GM18870 (cell line): Measurements from ENCODE around the gene SPACA5B.
"Not testable (repeated sequence)": the region's sequence is repeated elsewhere in the genome, so short reads cannot be mapped to it uniquely, and the experiment has no call there.

Experiments
- ATAC-seq: cut with Tn5 transposase; IDR thresholded peaks from one replicate; pipeline ENCODE4 v1.9.1; 2021; ENCODE audit warnings: moderate library complexity; ENCODE audit not compliant: unreplicated experiment

Gene SPACA5B

DNA sequence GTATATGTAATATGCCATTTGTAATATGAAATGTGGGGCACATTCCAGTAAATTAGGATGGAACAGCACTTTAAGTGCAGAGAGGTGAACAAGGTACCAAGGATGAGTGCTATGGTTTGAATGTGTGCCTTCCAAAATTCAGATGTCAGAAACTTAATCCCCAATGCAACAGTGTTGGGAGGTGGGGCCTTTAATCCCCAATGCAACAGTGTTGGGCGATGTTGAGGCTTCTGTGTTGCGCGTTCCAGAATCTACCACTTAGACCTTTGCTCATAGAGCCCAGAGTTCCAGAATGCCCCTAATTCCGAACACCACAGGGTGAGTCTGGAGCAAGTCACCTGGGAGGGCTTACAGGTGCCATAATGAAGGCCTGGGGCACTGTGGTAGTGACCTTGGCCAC is at the start of gene SPACA5B:
Gene SPACA5B, plus strand, starts transcription at position 301 of the 400 bp plus-strand sequence. Its CDS starts 62 bp downstream, at position 363.
- ATAC-seq, result not testable (repeated sequence)

DNA sequence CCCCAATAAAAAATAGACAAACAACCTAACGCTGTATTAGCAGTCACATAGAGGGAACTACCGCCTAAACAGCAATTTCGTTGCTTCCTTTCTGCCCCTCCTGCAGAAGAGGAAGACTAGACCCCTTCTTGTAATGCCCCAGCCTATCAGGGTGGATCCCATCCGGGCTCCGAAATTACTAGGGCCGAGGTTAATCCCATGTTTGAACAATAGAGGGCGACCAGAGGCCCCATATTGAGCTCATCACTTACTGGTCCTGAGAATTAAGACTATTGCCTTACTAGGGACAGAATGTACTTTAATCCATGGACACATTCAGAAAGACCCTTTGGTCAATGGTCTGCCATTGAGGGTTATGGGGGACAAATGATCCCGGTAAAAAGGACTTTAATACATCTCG is 47.2 kb upstream of the SPACA5B start:
- no peak for ATAC-seq

DNA sequence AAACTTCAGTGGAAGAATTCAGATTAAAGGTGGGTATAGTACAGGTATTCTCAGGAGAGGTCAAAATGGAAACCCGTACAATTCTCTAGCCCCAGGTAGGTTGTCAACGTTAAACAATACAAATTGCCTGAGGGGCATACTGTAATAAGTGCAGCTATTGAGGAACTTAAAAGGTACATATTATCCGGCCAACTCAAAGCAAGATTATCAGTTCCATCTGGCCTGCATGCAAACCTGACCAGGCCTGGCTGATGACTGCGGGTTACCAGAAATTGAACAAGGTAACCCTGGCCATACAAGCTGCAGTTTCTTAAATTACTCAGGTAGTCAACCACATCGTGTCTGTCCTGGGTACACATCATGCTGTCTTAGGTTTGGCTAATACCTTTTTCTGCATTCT is 46.7 kb upstream of the SPACA5B start:
- no peak for ATAC-seq

DNA sequence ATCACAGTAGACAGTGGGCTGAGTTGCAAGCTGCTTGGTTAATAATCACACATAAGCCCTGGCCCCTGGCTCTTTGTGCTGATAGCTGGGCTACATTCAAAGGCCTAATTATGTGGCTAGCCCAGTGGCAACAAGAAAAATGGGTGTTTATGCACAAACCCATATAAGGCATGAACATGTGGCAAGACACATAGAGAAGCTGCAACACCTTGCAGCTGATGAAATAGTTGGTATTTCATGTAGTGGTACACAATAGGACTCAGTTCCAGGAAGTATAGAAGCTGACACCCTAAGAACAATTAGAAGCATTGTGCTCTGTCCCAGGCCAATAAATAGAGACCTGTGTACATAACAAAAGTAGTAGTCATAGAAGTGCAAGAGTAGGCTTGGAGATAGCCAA is 44.3 kb upstream of the SPACA5B start:
- no peak for ATAC-seq

DNA sequence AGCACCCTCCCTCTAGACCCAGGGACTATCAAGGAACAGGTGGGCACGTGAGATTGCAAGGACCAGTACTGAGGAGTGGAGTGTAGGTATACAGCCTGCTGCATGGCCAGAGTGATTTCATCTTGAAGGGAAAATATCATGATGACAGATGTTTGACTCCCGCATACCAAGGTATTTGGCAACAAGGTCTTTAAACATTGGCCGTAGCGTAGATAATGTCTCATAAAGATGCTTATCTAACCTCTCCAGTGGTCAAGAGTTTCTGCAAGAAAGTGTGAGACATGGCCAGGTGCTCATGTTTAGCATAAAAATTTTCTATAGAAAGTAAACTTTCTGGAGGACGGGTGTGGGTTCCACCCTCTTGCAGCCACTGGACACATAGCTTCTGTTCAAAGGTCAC is 40.3 kb upstream of the SPACA5B start:
- no peak for ATAC-seq

DNA sequence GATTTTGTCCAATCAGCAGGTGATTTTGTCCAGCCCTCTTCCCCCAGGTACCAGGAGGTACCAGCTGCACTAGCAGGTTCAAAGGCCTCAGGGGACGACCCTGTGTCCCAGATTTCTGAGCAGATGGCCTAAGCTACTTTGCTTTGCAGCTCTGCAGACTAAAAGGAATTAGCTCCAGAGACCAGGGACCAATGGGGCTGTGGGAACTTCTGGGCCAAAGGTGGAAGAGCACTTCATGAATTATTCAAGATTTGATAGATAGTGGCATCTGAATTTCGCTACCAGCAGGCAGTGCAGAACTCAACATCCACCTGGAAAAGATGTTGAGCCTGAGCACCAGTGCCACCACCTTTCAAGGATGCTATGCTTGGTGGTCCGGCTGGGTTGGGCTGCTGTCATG is 37.9 kb upstream of the SPACA5B start:
- not testable (repeated sequence) for ATAC-seq

DNA sequence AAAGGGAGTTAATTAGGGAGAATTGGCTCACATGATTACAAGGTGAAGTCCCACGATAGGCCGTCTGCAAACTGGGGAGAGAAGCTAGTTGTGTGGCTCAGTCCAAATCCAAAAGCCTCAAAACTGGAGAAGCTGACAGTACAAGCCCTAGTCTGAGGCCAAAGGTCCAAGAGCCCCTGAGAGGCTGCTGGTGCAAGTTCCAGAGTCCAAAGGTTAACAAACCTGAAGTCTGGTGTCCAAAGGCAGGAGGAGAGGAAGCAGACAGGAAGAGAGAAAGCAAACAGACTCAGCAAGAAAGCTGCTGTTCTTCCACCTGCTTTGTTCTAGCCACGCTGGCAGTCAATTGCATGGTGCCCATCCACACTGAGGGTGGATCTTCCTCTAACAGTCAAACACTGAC is 29.0 kb upstream of the SPACA5B start:
- no peak for ATAC-seq

DNA sequence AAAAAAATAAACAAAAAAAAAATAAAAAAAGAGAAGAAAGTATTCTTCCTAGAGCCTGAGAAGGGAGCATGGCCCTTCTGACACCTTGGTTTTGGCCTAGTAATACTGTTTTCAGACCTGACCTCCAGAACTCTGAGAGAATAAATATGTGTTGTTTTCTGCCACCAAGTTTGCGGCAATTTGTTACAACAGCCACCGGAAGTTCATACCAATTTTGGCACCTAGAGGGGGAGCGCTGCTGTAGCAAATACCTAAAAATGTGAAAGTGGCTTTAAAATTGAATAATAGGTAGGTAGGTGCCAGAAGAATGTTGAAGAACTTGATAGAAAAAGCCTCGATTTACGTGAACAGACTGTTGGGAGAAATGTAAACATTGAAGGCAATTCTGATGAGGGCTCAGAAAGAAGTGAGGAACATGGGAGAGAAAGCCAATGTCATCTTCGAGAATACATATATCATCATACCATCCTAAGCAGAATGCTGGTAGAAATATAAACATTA is 27.5 kb upstream of the SPACA5B start:
- ATAC-seq, result no peak

DNA sequence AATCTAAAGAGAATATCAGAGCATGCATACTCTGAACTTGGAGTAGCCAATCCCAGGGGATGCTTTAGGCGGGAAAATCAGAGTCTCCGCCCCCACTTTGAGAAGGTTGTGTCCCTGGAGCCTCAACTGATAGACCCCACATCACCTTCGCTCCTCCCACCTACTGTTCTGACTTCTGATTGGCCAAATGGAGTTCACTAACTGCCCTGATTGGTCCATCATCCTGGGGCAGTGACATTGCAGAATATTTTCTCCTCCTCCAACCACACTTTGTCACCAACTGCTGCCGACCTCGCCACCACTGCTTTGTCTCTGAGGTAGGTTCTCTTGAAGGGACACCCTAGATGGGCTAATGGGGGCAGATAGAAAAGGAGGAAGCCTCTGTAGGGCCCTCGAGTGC is 22.7 kb upstream of the SPACA5B start:
- ATAC-seq, result no peak

DNA sequence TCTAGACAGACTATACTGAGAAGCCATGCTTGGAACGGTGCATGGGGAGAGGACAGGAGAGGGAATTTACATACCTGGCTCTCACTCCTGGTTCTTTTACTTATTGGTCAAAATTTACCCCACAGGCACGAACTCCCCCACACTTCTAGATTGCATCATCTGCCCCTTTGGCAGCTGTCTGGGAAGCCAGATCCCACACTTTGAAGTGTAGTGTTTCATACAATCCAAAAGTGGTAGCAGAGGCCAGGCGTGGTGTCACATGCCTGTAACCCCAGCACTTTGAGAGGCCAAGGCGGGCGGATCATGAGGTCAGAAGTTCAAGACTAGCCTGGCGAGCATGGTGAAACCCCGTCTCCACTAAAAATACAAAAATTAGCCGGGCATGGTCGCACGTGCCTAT is 5.1 kb upstream of the SPACA5B start:
- not testable (repeated sequence) for ATAC-seq

DNA sequence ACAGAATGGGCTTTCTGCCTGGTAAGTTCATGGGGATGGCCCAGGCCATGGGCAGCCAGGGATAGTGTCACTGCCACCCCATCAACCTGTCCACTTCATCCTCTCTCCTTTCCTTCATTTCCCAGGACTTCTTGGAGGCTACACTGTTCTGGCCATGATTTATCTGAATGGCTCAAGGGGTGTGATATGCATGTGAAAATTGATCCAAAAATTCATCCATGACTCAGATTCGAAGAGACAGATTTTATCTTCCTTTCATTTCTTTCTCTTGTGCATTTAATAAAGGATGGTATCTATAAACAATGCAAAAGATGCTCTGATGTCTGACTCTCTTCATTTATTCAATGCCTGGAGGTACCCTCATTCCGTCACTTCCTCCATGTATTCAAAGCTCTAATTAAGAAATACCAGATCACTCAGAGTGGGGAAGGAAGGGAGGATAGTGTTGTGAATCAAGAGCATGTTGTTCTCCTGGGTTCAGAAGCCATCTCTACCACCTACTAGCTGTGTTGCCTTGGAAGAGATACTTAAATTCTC is 1.9 kb downstream of the SPACA5B start:
- not testable (repeated sequence) for ATAC-seq

DNA sequence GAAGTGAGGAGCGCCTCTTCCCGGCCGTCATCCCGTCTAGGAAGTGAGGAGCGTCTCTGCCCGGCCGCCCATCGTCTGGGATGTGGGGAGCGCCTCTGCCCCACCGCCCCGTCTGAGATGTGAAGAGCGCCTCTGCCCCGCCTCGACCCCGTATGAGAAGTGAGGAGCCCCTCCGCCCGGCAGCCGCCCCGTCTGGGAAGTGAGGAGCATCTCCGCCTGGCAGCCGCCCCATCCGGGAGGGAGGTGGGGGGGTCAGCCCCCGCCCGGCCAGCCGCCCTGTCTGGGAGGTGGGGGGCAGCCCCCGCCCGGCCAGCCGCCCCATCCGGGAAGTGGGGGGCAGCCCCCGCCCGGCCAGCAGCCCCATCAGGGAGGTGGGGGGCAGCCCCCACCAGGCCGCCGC is 8.7 kb downstream of the SPACA5B start:
- not testable (repeated sequence) for ATAC-seq

DNA sequence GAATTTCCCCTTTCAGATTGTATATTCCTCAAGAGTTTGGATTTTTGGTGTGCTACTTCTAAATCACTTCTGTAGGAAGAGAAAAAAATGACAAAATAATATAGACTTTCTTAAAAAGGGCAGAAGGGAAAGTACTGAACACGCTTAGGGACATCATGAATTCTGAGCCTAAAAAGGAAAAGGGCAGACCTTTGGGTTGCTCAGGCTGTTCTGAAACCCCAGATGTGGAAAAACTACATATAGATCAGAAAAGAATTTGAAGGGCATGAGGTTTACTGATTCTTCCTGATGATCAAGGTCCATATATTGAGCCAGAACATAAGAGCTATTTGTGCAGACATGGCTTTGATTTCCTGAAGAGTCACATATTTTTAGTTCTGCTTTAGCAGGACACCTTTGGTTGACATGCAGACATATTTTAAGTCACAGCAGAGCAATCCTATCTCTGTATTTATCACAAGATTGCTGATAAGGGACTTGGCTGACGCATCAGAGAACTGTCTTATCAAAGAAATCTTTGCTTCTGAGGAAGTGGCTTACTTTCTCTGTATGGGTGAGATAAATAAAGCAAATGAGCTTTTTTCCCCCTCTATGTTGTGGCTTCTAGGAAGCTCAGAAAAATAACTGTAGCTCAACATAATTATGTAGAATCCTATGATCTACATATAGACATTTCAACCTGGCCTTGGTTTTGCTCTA is 11.5 kb downstream of the SPACA5B start:
- not testable (repeated sequence) for ATAC-seq

DNA sequence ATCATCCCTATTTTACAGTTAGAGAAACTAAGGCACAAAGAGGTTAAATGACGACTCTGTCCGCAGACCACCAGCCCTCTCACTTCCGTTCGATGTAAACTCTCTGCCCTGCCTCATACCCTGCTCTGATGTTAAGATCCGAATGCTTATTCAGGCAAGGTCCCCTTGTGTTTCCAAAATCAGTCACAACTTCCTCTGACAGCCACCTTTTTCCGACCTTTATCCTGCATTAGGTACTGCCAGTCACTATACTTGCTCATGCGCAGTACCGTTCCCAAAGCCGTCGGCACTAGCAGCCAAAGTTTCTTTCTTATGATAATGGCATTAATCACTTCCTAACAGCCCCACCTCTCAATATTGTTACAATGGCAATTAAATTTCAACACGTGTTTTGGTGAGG is 12.3 kb downstream of the SPACA5B start:
- not testable (repeated sequence) for ATAC-seq

DNA sequence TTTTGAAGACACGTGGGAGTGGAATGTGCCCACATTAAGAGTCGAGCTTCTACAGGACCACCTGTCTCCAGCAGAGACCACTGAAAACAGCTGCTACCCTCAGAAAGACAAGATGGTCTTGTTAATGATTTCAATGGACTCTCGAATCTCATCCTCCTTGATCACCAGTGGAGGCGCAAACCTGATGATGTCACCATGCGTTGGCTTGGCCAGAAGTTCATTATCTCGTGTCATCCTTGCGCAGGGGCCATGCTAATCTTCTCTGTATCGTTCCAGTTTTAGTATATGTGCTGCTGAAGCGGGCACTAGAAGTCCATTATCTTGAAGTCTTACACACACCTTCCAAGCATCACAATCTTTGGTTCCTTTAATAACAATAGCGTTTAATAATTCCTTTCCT is 23.3 kb downstream of the SPACA5B start:
- ATAC-seq, result no peak

DNA sequence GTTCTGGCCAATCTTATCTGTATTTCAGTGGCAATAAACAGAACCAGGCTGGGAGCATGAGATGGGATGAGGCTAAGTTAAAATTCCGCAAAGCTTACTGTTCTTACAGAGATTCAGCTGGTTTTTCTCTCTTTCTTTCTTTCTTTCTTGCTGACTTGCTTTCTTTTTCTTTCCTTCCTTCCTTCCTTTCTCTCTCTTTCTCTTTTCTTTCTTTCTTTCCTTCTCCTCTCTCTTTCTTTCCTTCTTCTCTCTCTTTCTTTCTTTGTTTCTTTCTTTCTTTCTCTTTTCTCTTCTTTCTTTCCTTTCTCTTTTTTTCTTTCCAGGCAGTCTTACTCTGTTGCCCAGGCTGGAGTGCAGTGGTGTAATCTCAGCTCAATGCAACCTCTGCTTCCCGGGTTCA is 24.4 kb downstream of the SPACA5B start:
- ATAC-seq, result no peak

DNA sequence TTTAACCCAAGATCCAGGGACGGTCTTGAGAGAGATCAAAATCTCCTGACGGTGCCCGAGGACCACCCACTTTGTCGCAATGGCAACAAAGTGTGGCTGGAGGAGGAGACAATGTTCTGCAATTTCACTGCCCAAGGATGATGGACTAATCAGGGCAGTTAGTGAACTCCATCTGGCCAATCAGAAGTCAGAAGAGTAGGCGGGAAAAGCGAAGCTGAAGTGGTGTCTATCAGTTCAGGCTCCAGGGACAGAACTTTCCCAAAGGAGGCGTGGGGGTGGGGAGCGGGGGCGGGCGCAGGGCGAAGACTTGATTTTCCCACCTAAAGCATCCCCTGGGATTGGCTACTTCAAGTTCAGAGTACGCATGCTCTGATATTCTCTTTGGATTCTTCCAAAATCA is 25.6 kb downstream of the SPACA5B start:
- ATAC-seq, result no peak

DNA sequence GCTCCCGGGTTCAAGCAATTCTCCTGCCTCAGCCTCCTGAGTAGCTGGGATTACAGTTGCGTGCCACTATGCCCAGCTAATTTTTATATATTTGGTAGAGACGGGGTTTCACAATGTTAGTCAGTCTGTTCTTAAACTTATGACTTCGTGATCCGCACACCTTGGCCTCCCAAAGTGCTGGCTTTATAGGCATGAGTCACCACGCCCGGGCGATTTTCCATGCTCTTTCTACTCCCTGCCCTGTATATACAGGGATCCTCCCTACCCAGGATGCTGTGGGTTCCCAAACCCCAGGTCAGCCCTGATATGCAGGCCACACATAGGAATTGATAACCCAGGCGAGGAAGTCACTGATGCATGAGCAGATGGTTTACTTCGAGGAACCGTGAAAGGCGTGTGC is 34.8 kb downstream of the SPACA5B start:
- ATAC-seq, result no peak

DNA sequence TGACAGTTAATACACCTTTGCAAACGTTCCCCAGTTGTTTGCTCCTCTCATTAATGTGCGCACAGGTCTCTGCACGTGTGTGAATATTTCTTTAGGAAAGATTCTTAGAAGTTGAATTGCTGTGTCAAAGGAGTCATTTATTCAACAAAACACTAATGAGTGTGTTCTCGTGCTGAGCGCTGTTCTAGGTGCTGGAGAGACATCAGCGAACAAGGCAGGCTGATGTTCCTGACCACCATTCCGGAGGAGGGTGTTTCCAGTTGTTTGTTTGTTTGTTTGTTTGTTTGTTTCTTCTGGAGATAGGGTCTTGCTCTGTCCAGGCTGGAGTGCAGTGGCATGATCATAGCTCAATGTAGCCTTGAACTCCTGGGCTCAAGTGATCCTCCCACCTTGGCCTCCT is 35.9 kb downstream of the SPACA5B start:
- not testable (repeated sequence) for ATAC-seq

DNA sequence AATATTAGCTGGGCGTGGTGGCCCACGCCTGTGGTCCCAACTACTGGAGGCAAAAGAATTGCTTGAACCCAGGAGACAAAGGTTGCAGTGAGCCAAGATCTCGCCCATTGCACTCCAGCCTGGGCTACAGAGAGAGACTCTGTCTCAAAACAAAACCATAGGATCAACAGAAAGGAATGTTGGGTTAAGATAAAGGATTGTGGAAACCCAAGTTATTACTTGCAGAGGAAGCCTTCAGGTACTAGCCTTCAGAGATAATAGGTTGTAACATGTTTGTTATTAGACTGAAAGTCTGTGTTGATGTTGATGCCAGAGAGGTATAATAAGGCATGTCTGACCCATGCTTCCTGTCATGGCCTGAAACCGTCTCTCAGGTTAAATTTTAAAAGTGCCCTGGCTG is 49.3 kb downstream of the SPACA5B start:
- no peak for ATAC-seq

DNA sequence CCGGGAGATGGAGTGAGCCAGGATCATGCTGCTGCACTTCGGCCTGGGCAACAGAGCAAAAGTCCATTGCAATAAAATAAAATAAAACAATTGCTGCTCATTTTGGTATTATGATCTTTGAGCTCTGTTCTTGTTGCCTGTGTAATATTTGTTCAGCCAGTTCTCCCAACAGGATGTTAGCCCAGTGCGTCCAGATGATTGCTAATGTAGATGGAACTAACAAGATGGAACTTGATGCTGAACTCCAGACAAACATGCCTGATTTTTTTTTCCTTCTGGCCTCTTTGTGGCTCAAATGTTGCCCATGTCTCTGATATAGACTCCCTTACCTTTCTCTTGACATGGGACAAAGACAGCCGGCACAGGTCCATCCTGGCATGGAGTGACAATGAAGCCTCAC is 50.4 kb downstream of the SPACA5B start:
- no peak for ATAC-seq

DNA sequence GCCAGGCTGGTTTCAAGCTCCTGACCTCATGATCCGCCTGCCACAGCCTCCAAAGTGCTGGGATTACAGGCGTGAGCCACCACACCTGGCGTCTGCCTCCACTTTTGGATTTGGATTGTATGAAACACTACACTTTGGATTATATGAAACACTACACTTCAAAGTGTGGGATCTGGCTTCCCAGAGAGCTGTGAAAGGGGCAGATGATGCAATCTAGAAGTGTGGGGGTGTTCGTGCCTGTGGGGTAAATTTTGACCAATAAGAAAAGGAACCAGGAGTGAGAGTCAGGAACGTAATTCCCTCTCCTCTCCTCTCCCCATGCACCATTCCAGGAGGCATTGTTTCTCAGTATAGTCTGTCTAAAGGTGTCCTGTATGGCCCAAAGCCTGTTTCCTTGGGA is 51.5 kb downstream of the SPACA5B start:
- ATAC-seq, result not testable (repeated sequence)
